Measurements from ENCODE around the gene CHAC1. TPM values are rescaled to one million over a fixed set of nuclear protein-coding genes. Genes with fewer than 3 reads are reported as not detected.

CHAC1 gene
- total RNA-seq, 1 donor = 13.4 TPM

DNA sequence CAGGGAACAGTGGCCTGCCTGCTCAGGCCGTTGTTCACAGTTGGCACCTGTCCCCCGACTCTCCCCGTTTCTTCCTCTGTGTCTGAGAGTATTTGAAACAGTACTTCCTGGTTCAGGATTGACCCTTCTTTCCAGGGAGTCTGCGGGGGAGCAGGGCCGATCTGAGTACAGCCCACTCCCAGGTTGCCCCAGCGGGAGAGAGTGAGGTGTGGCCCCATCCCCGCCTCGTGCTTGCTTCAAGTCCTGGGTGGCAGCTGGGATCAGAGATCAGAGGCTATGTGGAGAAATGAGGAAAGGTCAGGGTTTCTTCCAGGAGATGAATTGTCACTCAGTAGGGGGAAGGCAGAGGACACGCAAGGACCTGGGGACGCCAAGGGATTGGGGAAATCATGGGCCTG lies 30.7 kb upstream of the CHAC1 start:
- DNase-seq (ENCODE audit: low read depth) = no peak
- H3K4me3 ChIP-seq (ENCODE audit: low read depth, low read length) = no peak overlapping the region
- TF ChIP-seq, protein P1, sequence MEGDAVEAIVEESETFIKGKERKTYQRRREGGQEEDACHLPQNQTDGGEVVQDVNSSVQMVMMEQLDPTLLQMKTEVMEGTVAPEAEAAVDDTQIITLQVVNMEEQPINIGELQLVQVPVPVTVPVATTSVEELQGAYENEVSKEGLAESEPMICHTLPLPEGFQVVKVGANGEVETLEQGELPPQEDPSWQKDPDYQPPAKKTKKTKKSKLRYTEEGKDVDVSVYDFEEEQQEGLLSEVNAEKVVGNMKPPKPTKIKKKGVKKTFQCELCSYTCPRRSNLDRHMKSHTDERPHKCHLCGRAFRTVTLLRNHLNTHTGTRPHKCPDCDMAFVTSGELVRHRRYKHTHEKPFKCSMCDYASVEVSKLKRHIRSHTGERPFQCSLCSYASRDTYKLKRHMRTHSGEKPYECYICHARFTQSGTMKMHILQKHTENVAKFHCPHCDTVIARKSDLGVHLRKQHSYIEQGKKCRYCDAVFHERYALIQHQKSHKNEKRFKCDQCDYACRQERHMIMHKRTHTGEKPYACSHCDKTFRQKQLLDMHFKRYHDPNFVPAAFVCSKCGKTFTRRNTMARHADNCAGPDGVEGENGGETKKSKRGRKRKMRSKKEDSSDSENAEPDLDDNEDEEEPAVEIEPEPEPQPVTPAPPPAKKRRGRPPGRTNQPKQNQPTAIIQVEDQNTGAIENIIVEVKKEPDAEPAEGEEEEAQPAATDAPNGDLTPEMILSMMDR (IDR thresholded peaks at IDR 0.05; ENCODE audit: insufficient read depth, low read depth, low read length) = no peak

DNA sequence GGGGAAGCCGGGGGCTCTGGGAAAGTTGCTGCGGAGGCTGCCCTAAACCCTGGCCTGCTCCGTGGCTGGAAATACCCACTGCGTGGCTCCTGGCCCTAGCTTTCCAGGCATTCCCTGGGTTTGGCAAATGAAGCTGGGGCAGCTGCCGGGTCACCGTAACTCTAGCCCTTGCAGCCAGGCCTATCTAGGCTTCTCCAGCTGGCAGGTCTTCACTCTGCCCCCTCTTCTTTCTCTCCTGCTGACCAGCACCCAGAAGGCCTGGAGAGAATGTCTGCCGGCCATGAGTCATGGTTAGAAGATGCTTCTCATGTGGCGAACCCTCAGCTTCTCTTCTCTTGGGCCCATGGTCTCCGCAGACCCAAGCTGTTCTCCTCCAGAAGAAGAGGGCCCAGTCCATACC lies 29.7 kb upstream of the CHAC1 start:
- TF ChIP-seq, protein P1 (IDR thresholded peaks at IDR 0.05; ENCODE audit: insufficient read depth, low read depth, low read length) = no peak
- DNase-seq (ENCODE audit: low read depth) = no peak
- no peak overlapping the region for H3K4me3 ChIP-seq (ENCODE audit: low read depth, low read length)

DNA sequence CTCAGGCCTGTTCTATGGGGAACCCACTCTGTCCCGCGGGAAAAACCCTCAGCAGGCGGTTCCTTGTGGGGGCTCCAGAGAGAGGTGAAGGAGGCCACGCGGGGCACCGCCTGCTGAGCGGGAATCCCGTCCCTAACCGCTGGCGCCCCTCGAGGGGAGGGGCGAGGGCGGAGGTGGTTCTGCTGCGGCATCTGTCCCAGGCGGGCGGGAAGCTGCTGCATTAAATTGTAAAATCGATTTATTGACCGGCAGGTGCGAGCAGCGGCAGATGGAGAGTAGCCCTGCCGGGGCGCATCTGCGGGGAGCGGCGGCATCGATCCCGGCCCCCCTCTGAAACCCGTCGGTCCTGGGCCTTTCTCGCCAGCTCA lies 27.8 kb upstream of the CHAC1 start:
- DNase-seq (ENCODE audit: low read depth) = no peak
- TF ChIP-seq, protein P1 (IDR thresholded peaks at IDR 0.05; ENCODE audit: insufficient read depth, low read depth, low read length) = no peak

DNA sequence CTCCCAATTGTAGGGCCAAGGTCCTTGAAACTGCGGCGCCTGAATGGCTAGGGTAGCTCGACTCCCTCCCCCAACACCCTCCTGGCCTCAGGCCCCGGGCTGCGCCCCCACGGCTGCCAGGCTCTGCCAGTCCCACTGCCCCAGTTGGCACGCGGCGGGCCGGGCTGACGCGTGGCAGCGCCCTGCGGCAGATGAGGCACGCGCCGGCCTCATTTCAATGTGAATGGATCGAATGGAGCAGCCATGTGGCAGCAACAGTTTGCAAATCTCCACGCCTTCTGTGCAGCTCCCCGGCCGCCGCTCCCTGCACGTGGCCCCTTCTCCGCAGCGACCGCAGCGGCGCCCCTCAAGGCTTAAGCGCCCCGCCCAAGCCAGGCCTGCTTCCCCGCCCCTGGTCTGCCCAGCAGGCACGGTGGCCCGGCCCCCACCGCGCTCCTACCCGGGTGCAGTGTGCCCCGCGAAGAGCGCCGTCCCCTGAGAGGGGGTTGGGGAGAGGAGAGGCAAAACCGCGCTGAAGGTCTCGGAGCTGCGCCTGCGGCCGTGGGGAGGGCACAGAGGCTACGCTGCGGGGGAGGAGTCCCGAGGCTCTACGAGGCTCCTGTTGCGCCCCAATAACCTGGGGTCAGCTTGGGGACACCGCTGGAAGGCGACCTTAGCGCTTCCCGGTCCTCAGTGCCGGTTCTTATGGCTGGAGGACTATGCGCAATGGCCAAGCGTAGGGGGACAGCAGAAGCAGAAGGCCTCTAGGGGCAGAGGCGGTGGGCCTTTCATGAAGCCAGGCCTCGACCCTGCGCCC lies 27.2 kb upstream of the CHAC1 start:
- DNase-seq (ENCODE audit: low read depth) = peak; percentile 24
- TF ChIP-seq, protein P1 (IDR thresholded peaks at IDR 0.05; ENCODE audit: insufficient read depth, low read depth, low read length) = no peak
- H3K4me3 ChIP-seq (ENCODE audit: low read depth, low read length) = peak overlapping the region; percentile 27

More for the DNA sequence above, 27.8 kb upstream of the CHAC1 start:
- H3K4me3 ChIP-seq (ENCODE audit: low read depth, low read length) = no peak overlapping the region

DNA sequence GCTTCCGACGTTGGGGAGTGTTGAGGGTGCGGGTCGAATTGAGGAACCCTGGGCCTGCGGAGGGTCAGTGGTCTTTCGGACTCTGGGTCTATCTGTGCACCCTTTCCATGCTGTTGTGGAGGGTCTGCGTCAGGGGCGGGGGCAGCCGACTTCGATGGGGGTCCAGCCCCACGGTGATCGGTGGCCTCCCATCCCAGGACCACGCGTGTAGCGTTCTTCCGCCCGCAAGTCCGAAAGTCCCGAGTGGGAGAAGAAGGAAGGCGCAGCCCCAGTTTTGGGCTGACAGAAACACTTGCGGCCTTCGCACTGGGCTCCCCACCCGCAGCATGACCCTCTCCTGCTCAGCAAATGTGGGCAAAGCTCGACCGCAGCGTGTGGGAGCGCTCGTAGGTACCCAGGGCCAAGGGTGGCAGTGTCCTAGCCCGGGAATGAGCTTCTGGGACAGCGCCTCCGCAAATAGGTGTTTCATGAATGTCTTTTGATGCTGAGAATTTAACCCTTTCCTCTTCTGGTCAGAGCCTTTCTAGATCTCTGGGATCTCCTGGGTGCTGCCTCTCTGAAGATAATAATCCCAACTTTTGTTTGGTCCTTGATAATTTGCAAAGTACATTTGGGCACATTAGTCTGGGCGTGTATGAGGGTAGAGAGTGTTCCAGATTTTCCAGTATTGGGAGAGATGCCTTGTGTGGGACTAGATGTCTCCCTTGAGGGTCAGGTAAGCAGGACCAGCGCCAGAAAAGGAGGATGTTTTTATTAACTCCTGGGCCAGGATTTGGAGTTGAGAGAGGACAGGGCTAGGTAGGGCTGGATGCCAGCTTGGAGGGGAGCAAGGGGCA lies 26.4 kb upstream of the CHAC1 start:
- DNase-seq (ENCODE audit: low read depth) = no peak
- TF ChIP-seq, protein P1 (IDR thresholded peaks at IDR 0.05; ENCODE audit: insufficient read depth, low read depth, low read length) = no peak
- H3K4me3 ChIP-seq (ENCODE audit: low read depth, low read length) = no peak overlapping the region

DNA sequence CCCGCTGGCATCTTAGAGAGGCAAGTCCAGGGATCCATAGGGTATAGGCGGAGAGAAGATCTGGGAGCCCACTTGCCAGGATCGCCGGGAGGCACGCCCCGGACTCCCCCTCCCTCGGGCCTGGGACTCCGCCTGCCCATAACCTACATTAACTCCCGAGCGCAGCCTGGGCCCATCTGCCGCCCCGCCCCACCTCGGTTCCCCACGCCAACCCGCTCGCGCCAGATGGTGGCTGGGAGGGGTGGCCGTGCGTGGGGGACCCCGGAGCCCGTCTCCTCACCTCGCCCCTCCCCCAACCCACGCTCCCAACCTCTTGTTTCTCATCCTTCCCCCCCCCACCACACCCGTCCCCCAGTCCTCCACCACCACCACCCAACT lies 25.8 kb upstream of the CHAC1 start:
- peak overlapping the region; percentile 44 for H3K4me3 ChIP-seq (ENCODE audit: low read depth, low read length)
- TF ChIP-seq, protein P1 (IDR thresholded peaks at IDR 0.05; ENCODE audit: insufficient read depth, low read depth, low read length) = no peak
- no peak for DNase-seq (ENCODE audit: low read depth)
